ENCODE measurements around the gene OPCML. TPM values are rescaled to one million over a fixed set of nuclear protein-coding genes. Genes with fewer than 3 reads are reported as not detected.

The OPCML gene
- total RNA-seq, 1 donor from 2014 or later: 0.09 TPM

GRCh38 chr11:133232665-133233064, 299.6 kb downstream of the OPCML start:
- DNase-seq (ENCODE audit: low spot score): no peak

- no peak for DNase-seq (ENCODE audit: low spot score)
Measured at GRCh38 chr11:133230431-133230830, 301.9 kb downstream of the OPCML start.

- DNase-seq (ENCODE audit: low spot score): no peak
Measured at GRCh38 chr11:133228471-133229329, 303.6 kb downstream of the OPCML start.

GRCh38 chr11:133227632-133228111, 304.6 kb downstream of the OPCML start:
- DNase-seq (ENCODE audit: low spot score): no peak

- DNase-seq (ENCODE audit: low spot score): peak; percentile 22
Measured at GRCh38 chr11:133224271-133224670, 308.0 kb downstream of the OPCML start.

GRCh38 chr11:133222425-133223330, 309.6 kb downstream of the OPCML start:
- no peak for DNase-seq (ENCODE audit: low spot score)

GRCh38 chr11:133219543-133219942, 312.8 kb downstream of the OPCML start:
- DNase-seq (ENCODE audit: low spot score): no peak

- DNase-seq (ENCODE audit: low spot score): no peak
Measured at GRCh38 chr11:133216813-133217212, 315.5 kb downstream of the OPCML start.

- no peak for DNase-seq (ENCODE audit: low spot score)
Measured at GRCh38 chr11:133215596-133216230, 316.6 kb downstream of the OPCML start.

GRCh38 chr11:133214646-133215045, 317.7 kb downstream of the OPCML start:
- DNase-seq (ENCODE audit: low spot score): no peak

- DNase-seq (ENCODE audit: low spot score): no peak
Measured at GRCh38 chr11:133212201-133212600, 320.1 kb downstream of the OPCML start.

GRCh38 chr11:133207995-133208394, 324.3 kb downstream of the OPCML start:
- DNase-seq (ENCODE audit: low spot score): no peak

GRCh38 chr11:133206313-133207005, 325.8 kb downstream of the OPCML start:
- DNase-seq (ENCODE audit: low spot score): no peak

GRCh38 chr11:133204158-133204557, 328.1 kb downstream of the OPCML start:
- DNase-seq (ENCODE audit: low spot score): no peak

GRCh38 chr11:133202816-133203215, 329.5 kb downstream of the OPCML start:
- no peak for DNase-seq (ENCODE audit: low spot score)

- no peak for DNase-seq (ENCODE audit: low spot score)
Measured at GRCh38 chr11:133198438-133198837, 333.9 kb downstream of the OPCML start.

GRCh38 chr11:133197425-133197824, 334.9 kb downstream of the OPCML start:
- no peak for DNase-seq (ENCODE audit: low spot score)

GRCh38 chr11:133191931-133192330, 340.4 kb downstream of the OPCML start:
- no peak for DNase-seq (ENCODE audit: low spot score)

- no peak for DNase-seq (ENCODE audit: low spot score)
Measured at GRCh38 chr11:133181667-133182066, 350.6 kb downstream of the OPCML start.

GRCh38 chr11:133181066-133181465, 351.2 kb downstream of the OPCML start:
- no peak for DNase-seq (ENCODE audit: low spot score)

- no peak for DNase-seq (ENCODE audit: low spot score)
Measured at GRCh38 chr11:133180201-133180600, 352.1 kb downstream of the OPCML start.

Measured in mucosa of gallbladder (tissue), 1 donor.